ENCODE data around the gene RNF39. TPM values are rescaled to one million over a fixed set of nuclear protein-coding genes. Genes with fewer than 3 reads are reported as not detected.

RNF39 gene
- total and polyA plus RNA-seq, 2 of the 4 experiments (the other 2 are of a cell fraction): not detected

- POLR2A ChIA-PET (ENCODE audit: unreplicated experiment): no interaction called here
- H3K4me2 ChIP-seq (ENCODE audit: low read depth, low read length): no peak overlapping the region
- dilution Hi-C loops (cut with HindIII; ENCODE audit: low sequenced_read_pairs, unreplicated experiment): no loop called here
Measured at GRCh38 chr6:30035784-30036183, 39.8 kb downstream of the RNF39 start.

More at GRCh38 chr6:30035784-30036183, 39.8 kb downstream of the RNF39 start:
- no peak overlapping the region for H3K14ac ChIP-seq (replicated peaks; ENCODE audit: low read depth, low read length)
- no peak overlapping the region for H2BK120ac ChIP-seq (ENCODE audit: low read depth, low read length)
- no peak overlapping the region for H3K56ac ChIP-seq (ENCODE audit: extremely low read depth, insufficient read depth, low read length)
- H2AK9ac ChIP-seq (replicated peaks; ENCODE audit: low read depth, low read length, poor library complexity): no peak overlapping the region
- ATAC-seq (ENCODE audit: low read depth) (no peak), DNase-seq (no peak)
- peaks cover 1% of the 10 kb centered on the region; the same call in 1 of the 2 replicates for H3K36me3 ChIP-seq (ENCODE audit: control insufficient read depth, insufficient read depth, low read length)
- no peak overlapping the region for H3K23ac ChIP-seq (ENCODE audit: low read depth, low read length)
- no peaks in the 10 kb centered on the region for H3K27me3 ChIP-seq (ENCODE audit: control insufficient read depth, insufficient read depth, low read length)
- TF ChIP-seq NFE2L2 (IDR thresholded peaks at IDR 0.05; ENCODE audit: low read depth, low read length) (no peak), CEBPB (IDR thresholded peaks at IDR 0.05; ENCODE audit: low read depth, low read length) (no peak), POLR2A (IDR thresholded peaks at IDR 0.05; ENCODE audit: low read depth, low read length) (no peak), ELK1 (IDR thresholded peaks at IDR 0.05; ENCODE audit: borderline replicate concordance, low read depth, low read length) (no peak), RFX5 (IDR thresholded peaks at IDR 0.05; ENCODE audit: low read depth, low read length) (no peak), CTCF (conservative IDR thresholded peaks at IDR 0.05; ENCODE audit: low read depth, low read length) (no peak), USF2 (IDR thresholded peaks at IDR 0.05; ENCODE audit: low read depth, low read length) (no peak), FOS (IDR thresholded peaks at IDR 0.05; ENCODE audit: low read depth, low read length) (no peak)
- no peak overlapping the region for H3K9ac ChIP-seq (ENCODE audit: low read depth, low read length)
- H3K27ac ChIP-seq (ENCODE audit: insufficient read depth, low read length): no peak overlapping the region
- H3K79me1 ChIP-seq (ENCODE audit: low read depth in 1 of 2, low read length in 2 of 2): no peaks in the 10 kb centered on the region
- no peak overlapping the region for H3K4ac ChIP-seq (ENCODE audit: low read depth, low read length)
- intact Hi-C loops (cut with micrococcal nuclease): no loop called here
- WGBS, 2 experiments (ENCODE audit: extremely low coverage in 2 of 2, insufficient read length in 1 of 2): no CpG with 5 or more reads among the region's 1 CpG
- H4K20me1 ChIP-seq (ENCODE audit: insufficient read depth, low read length): no peaks in the 10 kb centered on the region
- H2AFZ ChIP-seq (replicated peaks; ENCODE audit: low read length, poor library complexity): no peak overlapping the region
- H2BK20ac ChIP-seq (ENCODE audit: low read depth, low read length): no peak overlapping the region
- no peaks in the 10 kb centered on the region; the same call in 1 of the 2 replicates for H3K4me1 ChIP-seq (ENCODE audit: control insufficient read depth, insufficient read depth, low read length)
- CTCF ChIA-PET: no interaction called here
- H3K9me3 ChIP-seq (ENCODE audit: control insufficient read depth, insufficient read depth, low read length): no peaks in the 10 kb centered on the region
- H2BK15ac ChIP-seq (ENCODE audit: low read depth, low read length): no peak overlapping the region
- no peak overlapping the region for H2AK5ac ChIP-seq (ENCODE audit: low read depth, low read length)
- no peak overlapping the region for H4K91ac ChIP-seq (ENCODE audit: insufficient read depth, low read depth, low read length)
- H3K9me1 ChIP-seq (ENCODE audit: insufficient read depth, low read length): peaks cover 4% of the 10 kb centered on the region; the same call in 1 of the 2 replicates
- BruUV-seq (replicated peaks): no TSS peak
- H3K4me3 ChIP-seq (ENCODE audit: insufficient read depth, low read depth, low read length): no peak overlapping the region
- no peak overlapping the region for H3K18ac ChIP-seq (ENCODE audit: low read depth, low read length)
- H4K5ac ChIP-seq (ENCODE audit: low read depth, low read length): no peak overlapping the region
- no peak overlapping the region for H4K8ac ChIP-seq (ENCODE audit: low read depth in 2 of 2, low read length in 2 of 2)
- in situ Hi-C loops (cut with MboI; ENCODE audit: low sequenced_read_pairs): no loop called here
- no peak overlapping the region for H2BK5ac ChIP-seq (ENCODE audit: low read depth, low read length, poor library complexity, severe bottlenecking)
